Sigmoid colon (tissue), 7 donors: ENCODE measurements around the gene NEO1. TPM values are rescaled to one million over a fixed set of nuclear protein-coding genes. Genes with fewer than 3 reads are reported as not detected.

Experiments
- DNase-seq: peaks from one replicate; pipeline ENCODE4 v3.0.0-alpha.2; 2019
- H3K27ac ChIP-seq, 4 donors: fragments of 200-600 bp; sonication (generic); one replicate each; pipeline ENCODE4 v1.5.1; 2016 to 2019; ENCODE audit warnings: mild to moderate bottlenecking in 1 of 4
- H3K27me3 ChIP-seq, 3 donors: fragments of 200-600 bp; sonication (generic); one replicate each; pipeline ENCODE4 v1.5.1; 2019; ENCODE audit warnings: mild to moderate bottlenecking in 1 of 3
- H3K36me3 ChIP-seq, 4 donors: fragments of 200-600 bp; sonication (generic); one replicate each; pipeline ENCODE4 v1.5.1; 2016 to 2019
- H3K4me1 ChIP-seq, 4 donors: fragments of 200-600 bp; sonication (generic); one replicate each; pipeline ENCODE4 v1.5.1; 2017 to 2019
- H3K4me3 ChIP-seq, 4 donors: fragments of 200-600 bp; sonication (generic); one replicate each; pipeline ENCODE4 v1.5.1; 2017 to 2019; ENCODE audit warnings: mild to moderate bottlenecking in 2 of 4, moderate library complexity in 1 of 4
- H3K9me3 ChIP-seq, 4 donors: fragments of 200-600 bp in 3 of 4; sonication (generic) in 3 of 4; one replicate each; pipeline versions ENCODE4 v1.5.1 to v1.6.1; 2013 to 2019
- EP300 ChIP-seq, 4 donors: sonication (generic); formaldehyde crosslinking; IDR thresholded peaks; one replicate each; pipeline ENCODE4 v1.6.1; 2017; ENCODE audit warnings: antibody characterized with exemption in 4 of 4
- POLR2A ChIP-seq, 2 donors: fragments of 450-650 bp; IDR thresholded peaks; one replicate each; pipeline ENCODE4 v1.6.1; 2016; ENCODE audit warnings: antibody characterized with exemption in 2 of 2, mild to moderate bottlenecking in 2 of 2, moderate library complexity in 2 of 2
- POLR2AphosphoS5 ChIP-seq, 4 donors: sonication (generic); formaldehyde crosslinking; IDR thresholded peaks; one replicate each; pipeline ENCODE4 v1.6.1; 2017; ENCODE audit warnings: antibody characterized with exemption in 4 of 4
- WGBS, 2 donors: extraction: QIAGEN DNeasy Blood & Tissue Kit; methylation state at CpG; one replicate each; pipeline ENCODE4 v1.1.7; 2013; 5-methylcytosine and 5-hydroxymethylcytosine counted together
- intact Hi-C: fragments of 100-400 bp; cut with DNase I; formaldehyde crosslinking; loops from one replicate; pipeline ENCODE4 v1.15.1; 2023
- polyA plus RNA-seq, 3 donors: library from polyadenylated mRNA; stranded (reverse); fragments of 200-250 nt; gene quantifications; one replicate each; pipeline ENCODE4 v1.2.3, GENCODE V29; 2013
- total RNA-seq, 4 donors: library from RNA; depleted of rRNA; stranded (reverse); fragments of >200 nt; gene quantifications; one replicate each; pipeline ENCODE4 v1.1.0, GENCODE V29; 2016
- TF ChIP-seq, protein P1 (sequence below), 4 experiments: fragments of 450-650 bp in 3 of 4; fragments of 200-600 bp in 1 of 4; IDR thresholded peaks; one replicate each; pipeline ENCODE4 v1.5.1; 2016 to 2019; ENCODE audit warnings: antibody characterized with exemption in 4 of 4, mild to moderate bottlenecking in 3 of 4, moderate library complexity in 2 of 4
- donor health status: healthy with polysubstance abuse.
- donor health status: Bipolar disorder and iron deficiency.
- donor health status: healthy.

NEO1 gene
- total and polyA plus RNA-seq, 7 donors, result 9.0 to 56.5 (median 26.8) TPM

DNA sequence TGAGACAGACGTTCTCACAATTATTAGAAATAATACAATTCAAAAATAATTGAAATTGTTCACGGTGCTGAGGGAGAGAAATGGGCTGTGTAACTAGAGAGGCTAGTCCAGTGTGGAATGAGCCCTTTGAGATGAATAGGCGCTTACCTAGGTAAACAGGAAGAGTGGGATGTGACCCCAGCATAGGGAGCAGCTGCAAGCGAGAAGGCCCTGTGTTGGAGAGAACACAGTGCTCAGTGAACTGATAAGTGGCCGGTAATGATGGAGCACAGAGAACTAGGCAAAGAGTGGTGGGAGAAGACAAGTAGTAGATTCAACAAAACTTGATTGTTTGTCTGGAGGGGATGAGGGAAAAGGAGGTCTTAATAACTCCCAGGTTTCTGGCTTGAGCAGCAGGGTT, 212.6 kb downstream of the NEO1 start:
- 86 to 93% methylated on average over 5 of the region's 5 CpGs for WGBS, 2 donors

DNA sequence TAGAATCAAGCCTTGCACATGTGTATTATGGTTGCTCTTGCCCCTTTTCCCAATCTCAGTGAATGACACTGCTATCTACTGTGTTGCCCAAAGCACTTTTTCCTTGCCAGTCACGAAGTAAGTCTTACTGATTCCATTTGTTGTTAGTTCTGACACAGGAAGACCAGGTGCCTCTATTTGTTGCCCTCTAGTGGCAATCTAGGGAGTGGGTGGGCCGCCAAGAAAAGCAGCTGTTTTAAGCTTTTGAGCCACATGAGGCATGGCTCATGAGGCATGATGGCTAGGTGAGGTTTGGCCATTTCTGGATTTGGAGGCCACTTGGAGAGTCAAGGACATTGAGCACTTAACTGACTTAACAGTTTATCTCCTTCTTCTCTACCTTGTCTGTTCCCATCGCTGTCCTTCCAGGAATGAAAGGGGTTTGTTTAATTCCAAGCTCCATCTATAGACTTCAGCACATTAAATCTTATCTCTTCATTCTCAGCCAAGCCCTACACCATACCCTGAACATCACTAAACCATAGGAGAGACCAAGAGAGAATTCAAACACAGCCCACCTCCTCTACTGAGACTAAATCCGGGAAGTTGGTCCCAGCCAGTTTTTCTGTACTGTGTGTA, 213.4 kb downstream of the NEO1 start:
- H3K27ac ChIP-seq, result no peak overlapping the region
- TF ChIP-seq, protein P1, sequence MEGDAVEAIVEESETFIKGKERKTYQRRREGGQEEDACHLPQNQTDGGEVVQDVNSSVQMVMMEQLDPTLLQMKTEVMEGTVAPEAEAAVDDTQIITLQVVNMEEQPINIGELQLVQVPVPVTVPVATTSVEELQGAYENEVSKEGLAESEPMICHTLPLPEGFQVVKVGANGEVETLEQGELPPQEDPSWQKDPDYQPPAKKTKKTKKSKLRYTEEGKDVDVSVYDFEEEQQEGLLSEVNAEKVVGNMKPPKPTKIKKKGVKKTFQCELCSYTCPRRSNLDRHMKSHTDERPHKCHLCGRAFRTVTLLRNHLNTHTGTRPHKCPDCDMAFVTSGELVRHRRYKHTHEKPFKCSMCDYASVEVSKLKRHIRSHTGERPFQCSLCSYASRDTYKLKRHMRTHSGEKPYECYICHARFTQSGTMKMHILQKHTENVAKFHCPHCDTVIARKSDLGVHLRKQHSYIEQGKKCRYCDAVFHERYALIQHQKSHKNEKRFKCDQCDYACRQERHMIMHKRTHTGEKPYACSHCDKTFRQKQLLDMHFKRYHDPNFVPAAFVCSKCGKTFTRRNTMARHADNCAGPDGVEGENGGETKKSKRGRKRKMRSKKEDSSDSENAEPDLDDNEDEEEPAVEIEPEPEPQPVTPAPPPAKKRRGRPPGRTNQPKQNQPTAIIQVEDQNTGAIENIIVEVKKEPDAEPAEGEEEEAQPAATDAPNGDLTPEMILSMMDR (IDR thresholded peaks at IDR 0.05), result peak in 2 of 4 experiments; percentile 37 to 51
- no peak for TF ChIP-seq POLR2A (IDR thresholded peaks at IDR 0.05)
- DNase-seq, result no peak
- no peak overlapping the region for H3K4me3 ChIP-seq
- H3K4me1 ChIP-seq, result no peaks in the 10 kb centered on the region
- 65 to 74% methylated on average over 4 of the region's 4 CpGs for WGBS, 2 donors
- intact Hi-C loops, result loop anchor here (2.0 kb wide), 1 partner anchor 25 kb away; no protein-coding TSS in a partner anchor
- peaks cover 0 to 34% (median 8%) of the 10 kb centered on the region in 4 donors for H3K36me3 ChIP-seq
- no peaks in the 10 kb centered on the region for H3K27me3 ChIP-seq
- no peaks in the 10 kb centered on the region for H3K9me3 ChIP-seq

More for the DNA sequence above, 212.6 kb downstream of the NEO1 start:
- DNase-seq, result no peak
- intact Hi-C loops, result loop anchor here (2.0 kb wide), 1 partner anchor 24 kb away; no protein-coding TSS in a partner anchor
- H3K27ac ChIP-seq, result no peak overlapping the region
- no peaks in the 10 kb centered on the region for H3K27me3 ChIP-seq
- TF ChIP-seq EP300 (IDR thresholded peaks at IDR 0.05), result no peak
- no peak for TF ChIP-seq POLR2A (IDR thresholded peaks at IDR 0.05)
- TF ChIP-seq, protein P1 (IDR thresholded peaks at IDR 0.05), result no peak
- no peak for TF ChIP-seq POLR2AphosphoS5 (IDR thresholded peaks at IDR 0.05)
- no peaks in the 10 kb centered on the region for H3K9me3 ChIP-seq
- no peak overlapping the region for H3K4me3 ChIP-seq
- H3K4me1 ChIP-seq, result no peaks in the 10 kb centered on the region
- peaks cover 0 to 34% (median 3%) of the 10 kb centered on the region in 4 donors for H3K36me3 ChIP-seq

DNA sequence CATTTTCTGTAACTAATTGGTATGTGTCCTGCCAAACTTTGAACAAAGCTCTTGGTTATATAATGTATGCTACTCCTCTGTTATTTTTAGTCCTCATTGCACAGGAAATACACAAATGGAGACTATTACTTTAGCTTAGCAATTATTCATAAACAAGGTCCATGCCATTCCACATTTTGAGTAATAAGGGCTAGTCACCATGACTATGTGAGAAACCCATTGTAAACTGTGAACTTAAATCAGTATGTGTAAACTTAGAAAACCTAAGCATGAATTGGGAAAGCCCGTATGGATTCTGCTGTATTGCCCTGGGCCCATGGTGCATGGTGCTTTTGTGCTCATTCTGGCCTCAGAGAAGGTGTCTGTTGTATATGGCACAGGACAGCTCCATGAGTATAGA, 216.2 kb downstream of the NEO1 start:
- Histone ChIP-seq H3K4me1 (no peaks in the 10 kb centered on the region), H3K27me3 (no peaks in the 10 kb centered on the region), H3K27ac (no peak overlapping the region), H3K4me3 (no peak overlapping the region), H3K9me3 (no peaks in the 10 kb centered on the region), H3K36me3 (peaks cover 0 to 47% (median 11%) of the 10 kb centered on the region in 4 donors)
- 92 to 96% methylated on average over 1 of the region's 1 CpG for WGBS, 2 donors
- intact Hi-C loops, result no loop called here
- DNase-seq, result no peak
- TF ChIP-seq, protein P1 (IDR thresholded peaks at IDR 0.05), result no peak
- TF ChIP-seq POLR2AphosphoS5 (IDR thresholded peaks at IDR 0.05), result no peak
- no peak for TF ChIP-seq POLR2A (IDR thresholded peaks at IDR 0.05)
- TF ChIP-seq EP300 (IDR thresholded peaks at IDR 0.05), result no peak

DNA sequence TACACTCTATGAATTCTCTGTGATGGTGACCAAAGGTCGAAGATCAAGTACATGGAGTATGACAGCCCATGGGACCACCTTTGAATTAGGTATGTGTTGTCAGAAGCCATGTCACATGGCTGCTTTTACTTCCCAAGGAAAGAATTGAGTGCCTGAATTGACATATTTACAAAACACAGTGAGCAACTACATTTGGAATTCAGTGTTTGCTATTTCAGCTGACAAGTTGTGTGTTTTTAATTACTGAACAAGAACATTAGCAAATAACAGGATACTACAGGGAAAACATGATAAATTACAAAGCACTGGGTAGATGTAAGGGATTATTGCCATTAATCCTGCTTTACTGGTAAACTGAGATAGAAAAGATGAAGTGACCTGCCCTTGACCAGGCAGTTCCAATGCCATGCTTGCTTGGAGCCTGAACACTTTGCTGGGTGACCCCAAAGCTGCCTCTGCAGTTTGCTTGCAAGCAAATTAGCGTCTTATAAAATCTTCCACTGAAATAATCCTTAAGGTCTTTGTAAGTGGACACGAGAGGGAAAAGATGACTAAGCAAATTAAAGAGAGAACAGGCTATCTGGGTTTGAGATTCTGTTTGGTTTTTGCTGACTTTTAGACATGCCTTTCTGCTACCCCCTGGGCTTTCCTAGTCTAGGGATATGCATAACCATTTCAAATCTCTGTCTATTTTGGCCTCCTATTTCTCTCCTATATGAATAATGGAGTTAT, 218.3 kb downstream of the NEO1 start:
- Histone ChIP-seq H3K27me3 (no peaks in the 10 kb centered on the region), H3K36me3 (peaks cover 0 to 55% (median 10%) of the 10 kb centered on the region in 4 donors), H3K4me1 (peaks cover 0 to under 1% (median 0%) of the 10 kb centered on the region in 4 donors), H3K4me3 (no peak overlapping the region), H3K9me3 (no peaks in the 10 kb centered on the region), H3K27ac (no peak overlapping the region)
- no peak for DNase-seq
- TF ChIP-seq, protein P1 (IDR thresholded peaks at IDR 0.05), result no peak
- TF ChIP-seq POLR2A (IDR thresholded peaks at IDR 0.05) (no peak), POLR2AphosphoS5 (IDR thresholded peaks at IDR 0.05) (no peak), EP300 (IDR thresholded peaks at IDR 0.05) (no peak)
- WGBS, 2 donors, result 83 to 87% methylated on average over 3 of the region's 3 CpGs
- intact Hi-C loops, result loop anchor here (5.0 kb wide), 2 partner anchors 473 to 488 kb away; partner anchors contain the start of gene ADPGK
